Upper lobe of left lung (tissue), 6 donors: ENCODE data around the gene PKP1. TPM values are rescaled to one million over a fixed set of nuclear protein-coding genes. Genes with fewer than 3 reads are reported as not detected.

Experiments
- ATAC-seq, 2 donors: fragments of 200-7000 bp; cut with Tn5 transposase; one replicate each; pipeline ENCODE4 v1.9.1; 2022; ENCODE audit warnings: mild to moderate bottlenecking in 2 of 2, moderate library complexity in 2 of 2; ENCODE audit not compliant: low FRiP score in 2 of 2
- DNase-seq, 2 donors: peaks; one replicate each; pipeline ENCODE4 v3.0.0-alpha.2; 2019 to 2020
- H3K27ac ChIP-seq, 4 donors: fragments of 200-600 bp; sonication (generic); one replicate each; pipeline ENCODE4 v1.5.1; 2016 to 2019
- H3K27me3 ChIP-seq, 4 donors: fragments of 200-600 bp; sonication (generic); one replicate each; pipeline ENCODE4 v1.5.1; 2017 to 2019
- H3K36me3 ChIP-seq, 4 donors: fragments of 200-600 bp; sonication (generic); one replicate each; pipeline ENCODE4 v1.5.1; 2016 to 2019
- H3K4me1 ChIP-seq, 4 donors: fragments of 200-600 bp; sonication (generic); one replicate each; pipeline ENCODE4 v1.5.1; 2018 to 2019
- H3K4me3 ChIP-seq, 4 donors: fragments of 200-600 bp; sonication (generic); one replicate each; pipeline ENCODE4 v1.5.1; 2017 to 2019; ENCODE audit warnings: mild to moderate bottlenecking in 2 of 4, moderate library complexity in 1 of 4
- H3K9me3 ChIP-seq, 4 donors: fragments of 200-600 bp; sonication (generic); one replicate each; pipeline ENCODE4 v1.5.1; 2018 to 2019
- CTCF ChIP-seq, 6 experiments: fragments of 450-650 bp in 4 of 6; fragments of 200-600 bp in 2 of 6; sonication (generic) in 2 of 6; IDR thresholded peaks; one replicate each; pipeline ENCODE4 v1.5.1; 2016 to 2019; ENCODE audit warnings: antibody characterized with exemption in 6 of 6
- EP300 ChIP-seq, 4 donors: sonication (generic); formaldehyde crosslinking; IDR thresholded peaks; one replicate each; pipeline ENCODE4 v1.5.1; 2017; ENCODE audit warnings: antibody characterized with exemption in 4 of 4, control low read depth in 2 of 4
- POLR2A ChIP-seq, 4 donors: fragments of 450-650 bp; IDR thresholded peaks; one replicate each; pipeline ENCODE4 v1.5.1; 2016 to 2017; ENCODE audit warnings: antibody characterized with exemption in 4 of 4, mild to moderate bottlenecking in 2 of 4
- POLR2AphosphoS5 ChIP-seq, 2 donors: sonication (generic); formaldehyde crosslinking; IDR thresholded peaks; one replicate each; pipeline ENCODE4 v1.5.1; 2017; ENCODE audit warnings: antibody characterized with exemption in 2 of 2
- WGBS, 2 donors: methylation state at CpG; one replicate each; pipeline ENCODE4 v1.1.5; 2017 to 2018; 5-methylcytosine and 5-hydroxymethylcytosine counted together
- total RNA-seq, 6 donors: library from RNA; depleted of rRNA in 4 of 6; stranded (reverse); fragments of >200 nt in 4 of 6; gene quantifications; one replicate each; pipeline versions ENCODE4 v1.1.0 to v1.2.1, GENCODE V29; 2016 to 2021
- donor health status: DM: no; HTN: no; CAD: no; lungs with moderate emphysema.
- donor health status: DM: no; HTN: yes; CAD: no; lungs with severe emphysema.

PKP1 gene
- total RNA-seq, 6 donors from 2014 or later: 0.86 to 4.9 (median 2.5) TPM

- Histone ChIP-seq H3K4me1 (peaks cover 11 to 17% (median 15%) of the 10 kb centered on the region in 4 donors), H3K4me3 (no peak overlapping the region), H3K36me3 (no peaks in the 10 kb centered on the region), H3K27ac (no peak overlapping the region), H3K9me3 (no peaks in the 10 kb centered on the region), H3K27me3 (peaks cover 0 to 16% (median 2%) of the 10 kb centered on the region in 4 donors)
- 50 to 55% methylated on average over 8 of the region's 8 CpGs for WGBS, 2 donors
- no peak for TF ChIP-seq CTCF (IDR thresholded peaks at IDR 0.05)
- no peak for TF ChIP-seq EP300 (IDR thresholded peaks at IDR 0.05)
- no peak for TF ChIP-seq POLR2A (IDR thresholded peaks at IDR 0.05)
- no peak for TF ChIP-seq POLR2AphosphoS5 (IDR thresholded peaks at IDR 0.05)
- ATAC-seq (peak in 1 of 2 donors; percentile 72), DNase-seq (no peak)
Observed at GRCh38 chr1:201279313-201279712, 4.0 kb upstream of the PKP1 start.

GRCh38 chr1:201280884-201281283 lies 2.4 kb upstream of the PKP1 start:
- Histone ChIP-seq H3K27ac (no peak overlapping the region), H3K4me3 (no peak overlapping the region), H3K36me3 (no peaks in the 10 kb centered on the region), H3K9me3 (no peaks in the 10 kb centered on the region), H3K27me3 (peaks cover 0 to 18% (median 2%) of the 10 kb centered on the region in 4 donors), H3K4me1 (peaks cover 11 to 18% (median 15%) of the 10 kb centered on the region in 4 donors)
- WGBS, 2 donors: 74 to 91% methylated on average over 5 of the region's 5 CpGs
- TF ChIP-seq EP300 (IDR thresholded peaks at IDR 0.05) (no peak), CTCF (IDR thresholded peaks at IDR 0.05) (no peak), POLR2AphosphoS5 (IDR thresholded peaks at IDR 0.05) (no peak), POLR2A (IDR thresholded peaks at IDR 0.05) (no peak)
- no peak for ATAC-seq
- no peak for DNase-seq

- Histone ChIP-seq H3K4me1 (peaks cover 11 to 18% (median 15%) of the 10 kb centered on the region in 4 donors), H3K27me3 (peaks cover 0 to 18% (median 2%) of the 10 kb centered on the region in 4 donors), H3K27ac (no peak overlapping the region), H3K9me3 (no peaks in the 10 kb centered on the region), H3K36me3 (no peaks in the 10 kb centered on the region), H3K4me3 (no peak overlapping the region)
- WGBS, 2 donors: 89 to 94% methylated on average over 3 of the region's 3 CpGs
- DNase-seq (no peak), ATAC-seq (no peak)
- TF ChIP-seq CTCF (IDR thresholded peaks at IDR 0.05): no peak
- no peak for TF ChIP-seq POLR2AphosphoS5 (IDR thresholded peaks at IDR 0.05)
- no peak for TF ChIP-seq EP300 (IDR thresholded peaks at IDR 0.05)
- no peak for TF ChIP-seq POLR2A (IDR thresholded peaks at IDR 0.05)
Observed at GRCh38 chr1:201281573-201281972, 1.7 kb upstream of the PKP1 start.

GRCh38 chr1:201282216-201282615 lies 1.1 kb upstream of the PKP1 start:
- WGBS, 2 donors: 87% methylated on average over 6 of the region's 6 CpGs

More at GRCh38 chr1:201282216-201282615, 1.1 kb upstream of the PKP1 start:
- Histone ChIP-seq H3K36me3 (no peaks in the 10 kb centered on the region), H3K27ac (no peak overlapping the region), H3K27me3 (peaks cover 0 to 18% (median 2%) of the 10 kb centered on the region in 4 donors), H3K9me3 (no peaks in the 10 kb centered on the region), H3K4me3 (no peak overlapping the region), H3K4me1 (peaks cover 11 to 18% (median 15%) of the 10 kb centered on the region in 4 donors)
- ATAC-seq (no peak), DNase-seq (no peak)
- TF ChIP-seq CTCF (IDR thresholded peaks at IDR 0.05): no peak
- no peak for TF ChIP-seq POLR2AphosphoS5 (IDR thresholded peaks at IDR 0.05)
- no peak for TF ChIP-seq POLR2A (IDR thresholded peaks at IDR 0.05)
- TF ChIP-seq EP300 (IDR thresholded peaks at IDR 0.05): no peak
